Stimulated activated CD8-positive, alpha-beta memory T cell treated with anti-CD3 and anti-CD28 coated beads, Interleukin-15, amount 100 ng/mL, for 24 hours (primary cell): Measurements from ENCODE around the gene OR52B6.
"Not testable (repeated sequence)": the region's sequence is repeated elsewhere in the genome, so short reads cannot be mapped to it uniquely, and the experiment has no call there.

Source experiments
- DNase-seq: peaks from one replicate; pipeline ENCODE4 v3.0.0-alpha.2; 2020; ENCODE audit warnings: low read depth

OR52B6 gene

GRCh38 chr11:5580577-5580976 is at the start of gene OR52B6:
Gene OR52B6 (plus strand): TSS chr11:5580877. CDS start chr11:5580877, 0 bp downstream.
- no peak for DNase-seq

GRCh38 chr11:5531053-5531831 is 49.4 kb upstream of the OR52B6 start:
- DNase-seq: no peak

GRCh38 chr11:5534046-5534445 is 46.6 kb upstream of the OR52B6 start:
- DNase-seq: no peak

- DNase-seq: no peak
Observed at GRCh38 chr11:5536482-5536881, 44.2 kb upstream of the OR52B6 start.

- no peak for DNase-seq
Observed at GRCh38 chr11:5541427-5541826, 39.2 kb upstream of the OR52B6 start.

GRCh38 chr11:5546457-5546856 is 34.2 kb upstream of the OR52B6 start:
- DNase-seq: no peak

- DNase-seq: no peak
Observed at GRCh38 chr11:5547982-5548381, 32.7 kb upstream of the OR52B6 start.

GRCh38 chr11:5548440-5548839 is 32.2 kb upstream of the OR52B6 start, which contains the start of gene OR52H1:
Gene OR52H1 (minus strand): TSS chr11:5548540. CDS start chr11:5545505, 3,035 bp downstream.
- no peak for DNase-seq

- DNase-seq: no peak
Observed at GRCh38 chr11:5550440-5551095, 30.1 kb upstream of the OR52B6 start.

- no peak for DNase-seq
Observed at GRCh38 chr11:5553343-5553742, 27.3 kb upstream of the OR52B6 start.

GRCh38 chr11:5556596-5557188 is 24.0 kb upstream of the OR52B6 start:
- no peak for DNase-seq

GRCh38 chr11:5557751-5558150 is 22.9 kb upstream of the OR52B6 start:
- no peak for DNase-seq

- DNase-seq: no peak
Observed at GRCh38 chr11:5564259-5565019, 16.2 kb upstream of the OR52B6 start.

- DNase-seq: no peak
Observed at GRCh38 chr11:5574654-5575053, 6.0 kb upstream of the OR52B6 start.

GRCh38 chr11:5575152-5575551 is 5.5 kb upstream of the OR52B6 start:
- DNase-seq: no peak

GRCh38 chr11:5577101-5577500 is 3.6 kb upstream of the OR52B6 start:
- DNase-seq: no peak

GRCh38 chr11:5581014-5581413 is 337 bp downstream of the OR52B6 start:
- no peak for DNase-seq

GRCh38 chr11:5584458-5584857 is 3.8 kb downstream of the OR52B6 start:
- DNase-seq: not testable (repeated sequence)

- DNase-seq: not testable (repeated sequence)
Observed at GRCh38 chr11:5589906-5590305, 9.2 kb downstream of the OR52B6 start.

- DNase-seq: no peak
Observed at GRCh38 chr11:5591613-5592012, 10.9 kb downstream of the OR52B6 start.

GRCh38 chr11:5592615-5593014 is 11.9 kb downstream of the OR52B6 start:
- no peak for DNase-seq

GRCh38 chr11:5593146-5593545 is 12.5 kb downstream of the OR52B6 start:
- DNase-seq: no peak
